H7 (cell line): ENCODE results near the gene LRP2BP. TPM values are rescaled to one million over a fixed set of nuclear protein-coding genes. Genes with fewer than 3 reads are reported as not detected.

Experiments used
- DNase-seq: peaks from one replicate; pipeline ENCODE4 v3.0.0; 2012
- H3K27me3 ChIP-seq: 2 replicates; pipeline ENCODE4 v1.6.0; 2011; ENCODE audit warnings: mild to moderate bottlenecking, low read length; ENCODE audit not compliant: control insufficient read depth, insufficient read depth
- H3K36me3 ChIP-seq: replicated peaks from 2 replicates; pipeline ENCODE4 v1.5.1; 2011; ENCODE audit warnings: low read length; ENCODE audit not compliant: control insufficient read depth, insufficient read depth
- H3K4me3 ChIP-seq: 2 replicates; pipeline ENCODE4 v1.5.1; 2011; ENCODE audit warnings: low read depth, mild to moderate bottlenecking, control low read depth, low read length, moderate library complexity; ENCODE audit not compliant: insufficient read depth
- total RNA-seq: library from RNA; depleted of rRNA; stranded (reverse); fragments of >200 nt; shearing (Covaris generic); gene quantifications from 2 replicates; pipeline ENCODE4 v1.2.3, GENCODE V29; 2014

LRP2BP gene
- total RNA-seq, 1 experiment from 2014 or later = 0.21 TPM

GRCh38 chr4:185358959-185359358, 36.8 kb downstream of the LRP2BP start:
- no peak overlapping the region for H3K4me3 ChIP-seq
- no peak for DNase-seq
- H3K36me3 ChIP-seq = no peaks in the 10 kb centered on the region
- no peaks in the 10 kb centered on the region for H3K27me3 ChIP-seq

GRCh38 chr4:185358514-185358913, 37.2 kb downstream of the LRP2BP start:
- H3K36me3 ChIP-seq = no peaks in the 10 kb centered on the region
- H3K4me3 ChIP-seq = no peak overlapping the region
- DNase-seq = no peak
- H3K27me3 ChIP-seq = no peaks in the 10 kb centered on the region

- DNase-seq = no peak
- Histone ChIP-seq H3K27me3 (no peaks in the 10 kb centered on the region), H3K4me3 (no peak overlapping the region), H3K36me3 (no peaks in the 10 kb centered on the region)
Observed at GRCh38 chr4:185357733-185358440, 37.8 kb downstream of the LRP2BP start.

GRCh38 chr4:185357211-185357610, 38.5 kb downstream of the LRP2BP start:
- DNase-seq = no peak
- Histone ChIP-seq H3K36me3 (no peaks in the 10 kb centered on the region), H3K27me3 (no peaks in the 10 kb centered on the region), H3K4me3 (no peak overlapping the region)

- Histone ChIP-seq H3K36me3 (no peaks in the 10 kb centered on the region), H3K4me3 (no peak overlapping the region), H3K27me3 (no peaks in the 10 kb centered on the region)
- no peak for DNase-seq
Observed at GRCh38 chr4:185352741-185353140, 43.0 kb downstream of the LRP2BP start.

GRCh38 chr4:185352202-185352601, 43.5 kb downstream of the LRP2BP start:
- no peaks in the 10 kb centered on the region for H3K36me3 ChIP-seq
- no peak for DNase-seq
- H3K4me3 ChIP-seq = no peak overlapping the region
- no peaks in the 10 kb centered on the region for H3K27me3 ChIP-seq

- DNase-seq = no peak
- no peaks in the 10 kb centered on the region for H3K36me3 ChIP-seq
- no peak overlapping the region for H3K4me3 ChIP-seq
- no peaks in the 10 kb centered on the region for H3K27me3 ChIP-seq
Observed at GRCh38 chr4:185351691-185352090, 44.0 kb downstream of the LRP2BP start.

GRCh38 chr4:185346975-185347601, 48.6 kb downstream of the LRP2BP start:
- no peak for DNase-seq
- no peak overlapping the region for H3K4me3 ChIP-seq
- no peaks in the 10 kb centered on the region for H3K36me3 ChIP-seq
- no peaks in the 10 kb centered on the region for H3K27me3 ChIP-seq

GRCh38 chr4:185344743-185345538, 50.8 kb downstream of the LRP2BP start:
- no peaks in the 10 kb centered on the region for H3K27me3 ChIP-seq
- DNase-seq = no peak
- no peaks in the 10 kb centered on the region; the same call in 1 of the 2 replicates for H3K36me3 ChIP-seq
- no peak overlapping the region for H3K4me3 ChIP-seq

GRCh38 chr4:185343726-185344581, 51.8 kb downstream of the LRP2BP start:
- no peaks in the 10 kb centered on the region for H3K27me3 ChIP-seq
- H3K4me3 ChIP-seq = no peak overlapping the region
- no peak for DNase-seq
- H3K36me3 ChIP-seq = no peaks in the 10 kb centered on the region; the same call in 1 of the 2 replicates

- H3K36me3 ChIP-seq = no peaks in the 10 kb centered on the region; the same call in 1 of the 2 replicates
- H3K4me3 ChIP-seq = no peak overlapping the region
- no peaks in the 10 kb centered on the region for H3K27me3 ChIP-seq
- DNase-seq = no peak
Observed at GRCh38 chr4:185341841-185342240, 53.9 kb downstream of the LRP2BP start.

GRCh38 chr4:185341377-185341776, 54.3 kb downstream of the LRP2BP start:
- Histone ChIP-seq H3K27me3 (no peaks in the 10 kb centered on the region), H3K36me3 (no peaks in the 10 kb centered on the region; the same call in 1 of the 2 replicates)
- no peak for DNase-seq

GRCh38 chr4:185339941-185340340, 55.8 kb downstream of the LRP2BP start:
- Histone ChIP-seq H3K36me3 (no peaks in the 10 kb centered on the region; the same call in 1 of the 2 replicates), H3K27me3 (no peaks in the 10 kb centered on the region), H3K4me3 (no peak overlapping the region)
- no peak for DNase-seq

More at GRCh38 chr4:185341377-185341776, 54.3 kb downstream of the LRP2BP start:
- H3K4me3 ChIP-seq = no peak overlapping the region

- DNase-seq = no peak
- H3K36me3 ChIP-seq = no peaks in the 10 kb centered on the region
- H3K4me3 ChIP-seq = no peak overlapping the region
- no peaks in the 10 kb centered on the region for H3K27me3 ChIP-seq
Observed at GRCh38 chr4:185335579-185335978, 60.1 kb downstream of the LRP2BP start.
